Osteoblast (primary cell): ENCODE data around the gene MBOAT1. TPM values are rescaled to one million over a fixed set of nuclear protein-coding genes. Genes with fewer than 3 reads are reported as not detected.

Experiments used
- DNase-seq: peaks from one replicate; pipeline ENCODE4 v3.0.0; 2011; ENCODE audit warnings: low spot score, mixed read lengths; ENCODE audit not compliant: insufficient read length; ENCODE audit errors: missing footprints
- H2AFZ ChIP-seq: 2 replicates; pipeline ENCODE4 v1.6.0; 2011; ENCODE audit warnings: mild to moderate bottlenecking, low read length
- H3K27ac ChIP-seq: 2 replicates; pipeline ENCODE4 v1.5.1; 2011; ENCODE audit warnings: mild to moderate bottlenecking, low read depth, low read length, moderate library complexity
- H3K27me3 ChIP-seq: 2 replicates; pipeline ENCODE4 v1.6.0; 2012; ENCODE audit warnings: mild to moderate bottlenecking, control low read depth, inconsistent platforms, low read length, moderate library complexity; ENCODE audit not compliant: insufficient read depth
- H3K36me3 ChIP-seq: 2 replicates; pipeline ENCODE4 v1.5.1; 2011; ENCODE audit warnings: mild to moderate bottlenecking, low read length, control low read depth, moderate library complexity; ENCODE audit not compliant: insufficient read depth
- H3K4me1 ChIP-seq: 2 replicates; pipeline ENCODE4 v1.5.1; 2011; ENCODE audit warnings: mild to moderate bottlenecking, low read length, control low read depth, moderate library complexity; ENCODE audit not compliant: insufficient read depth
- H3K4me2 ChIP-seq: 2 replicates; pipeline ENCODE4 v1.6.0; 2011; ENCODE audit warnings: mild to moderate bottlenecking, low read length; ENCODE audit not compliant: insufficient read depth
- H3K4me3 ChIP-seq: fragments of 200-600 bp; sonication (generic); 3 replicates; pipeline ENCODE4 v1.5.1; 2012; ENCODE audit warnings: mild to moderate bottlenecking, low read length, inconsistent platforms; ENCODE audit not compliant: insufficient read depth
- H3K79me2 ChIP-seq: 2 replicates; pipeline ENCODE4 v1.6.0; 2012; ENCODE audit warnings: mild to moderate bottlenecking, low read length, control low read depth, inconsistent platforms; ENCODE audit not compliant: insufficient read depth
- H3K9me3 ChIP-seq: 2 replicates; pipeline ENCODE4 v1.5.1; 2011; ENCODE audit warnings: low read depth, low read length, control low read depth
- H4K20me1 ChIP-seq: 2 replicates; pipeline ENCODE4 v1.6.0; 2012; ENCODE audit warnings: mild to moderate bottlenecking, low read length, control low read depth; ENCODE audit not compliant: insufficient read depth
- CTCF ChIP-seq: IDR thresholded peaks from 2 replicates; pipeline ENCODE4 v1.5.1; 2011; ENCODE audit warnings: mild to moderate bottlenecking, low read depth, low read length, moderate library complexity; ENCODE audit errors: extremely low read depth
- total RNA-seq: library from RNA; depleted of rRNA; stranded (reverse); fragments of >200 nt; gene quantifications from 2 replicates; pipeline ENCODE4 v1.2.3, GENCODE V29; 2012

MBOAT1 gene
- total RNA-seq, 1 donor = 1.4 TPM

GRCh38 chr6:20137837-20138236 is 74.4 kb downstream of the MBOAT1 start:
- no peak for DNase-seq
- Histone ChIP-seq H3K79me2 (no peaks in the 10 kb centered on the region), H4K20me1 (no peaks in the 10 kb centered on the region), H3K9me3 (no peaks in the 10 kb centered on the region), H3K27ac (no peak overlapping the region), H3K27me3 (no peaks in the 10 kb centered on the region), H3K4me1 (no peaks in the 10 kb centered on the region), H3K4me3 (no peak overlapping the region), H3K36me3 (no peaks in the 10 kb centered on the region), H2AFZ (no peak overlapping the region), H3K4me2 (no peak overlapping the region)
- TF ChIP-seq CTCF = no peak

- no peak for TF ChIP-seq CTCF
These were observed 75.0 kb downstream of the MBOAT1 start for GRCh38 chr6:20137240-20137639.

GRCh38 chr6:20135677-20136268 is 76.5 kb downstream of the MBOAT1 start:
- Histone ChIP-seq H4K20me1 (no peaks in the 10 kb centered on the region), H2AFZ (no peak overlapping the region), H3K36me3 (no peaks in the 10 kb centered on the region), H3K27ac (no peak overlapping the region), H3K4me3 (no peak overlapping the region), H3K9me3 (no peaks in the 10 kb centered on the region), H3K4me2 (no peak overlapping the region), H3K4me1 (no peaks in the 10 kb centered on the region), H3K79me2 (no peaks in the 10 kb centered on the region), H3K27me3 (no peaks in the 10 kb centered on the region)
- DNase-seq = no peak
- no peak for TF ChIP-seq CTCF

More at GRCh38 chr6:20137240-20137639, 75.0 kb downstream of the MBOAT1 start:
- Histone ChIP-seq H3K4me1 (no peaks in the 10 kb centered on the region), H3K79me2 (no peaks in the 10 kb centered on the region), H2AFZ (no peak overlapping the region), H3K27ac (no peak overlapping the region), H3K27me3 (no peaks in the 10 kb centered on the region), H3K9me3 (no peaks in the 10 kb centered on the region), H3K4me2 (no peak overlapping the region), H4K20me1 (no peaks in the 10 kb centered on the region), H3K36me3 (no peaks in the 10 kb centered on the region), H3K4me3 (no peak overlapping the region)
- no peak for DNase-seq

- Histone ChIP-seq H3K4me3 (no peak overlapping the region), H3K4me2 (no peak overlapping the region), H3K27ac (no peak overlapping the region), H4K20me1 (no peaks in the 10 kb centered on the region), H3K9me3 (no peaks in the 10 kb centered on the region), H2AFZ (no peak overlapping the region), H3K4me1 (no peaks in the 10 kb centered on the region), H3K36me3 (no peaks in the 10 kb centered on the region), H3K27me3 (no peaks in the 10 kb centered on the region), H3K79me2 (no peaks in the 10 kb centered on the region)
- no peak for DNase-seq
- TF ChIP-seq CTCF = no peak
These were observed 77.7 kb downstream of the MBOAT1 start for GRCh38 chr6:20134613-20135012.
